Measurements from ENCODE around the gene RPN2.

RPN2 gene

GRCh38 chr20:37271421-37271768, 92.3 kb downstream of the RPN2 start:
- DNase-seq: no peak

DNA sequence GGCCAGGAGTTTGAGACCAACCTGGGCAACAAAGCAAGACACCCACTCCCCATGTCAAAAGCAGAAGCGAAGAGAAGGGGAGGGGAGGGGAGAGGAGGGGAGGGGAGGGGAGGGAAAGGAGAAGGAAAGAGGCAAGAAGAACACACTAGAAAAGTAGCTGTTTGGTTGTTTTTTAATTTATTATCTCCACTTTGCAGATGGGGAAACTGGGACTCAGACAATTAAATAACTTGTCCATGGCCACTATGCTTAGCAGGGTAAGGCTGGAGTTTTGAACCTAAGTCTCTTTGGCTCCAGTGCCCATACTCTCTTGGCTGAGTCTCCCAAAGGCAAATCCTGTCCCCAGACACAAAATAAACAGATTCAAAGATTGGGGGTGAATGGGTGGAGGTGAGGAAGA, 94.9 kb downstream of the RPN2 start:
- DNase-seq: no peak

- DNase-seq: no peak
These were observed 95.9 kb downstream of the RPN2 start for GRCh38 chr20:37274851-37275524.

DNA sequence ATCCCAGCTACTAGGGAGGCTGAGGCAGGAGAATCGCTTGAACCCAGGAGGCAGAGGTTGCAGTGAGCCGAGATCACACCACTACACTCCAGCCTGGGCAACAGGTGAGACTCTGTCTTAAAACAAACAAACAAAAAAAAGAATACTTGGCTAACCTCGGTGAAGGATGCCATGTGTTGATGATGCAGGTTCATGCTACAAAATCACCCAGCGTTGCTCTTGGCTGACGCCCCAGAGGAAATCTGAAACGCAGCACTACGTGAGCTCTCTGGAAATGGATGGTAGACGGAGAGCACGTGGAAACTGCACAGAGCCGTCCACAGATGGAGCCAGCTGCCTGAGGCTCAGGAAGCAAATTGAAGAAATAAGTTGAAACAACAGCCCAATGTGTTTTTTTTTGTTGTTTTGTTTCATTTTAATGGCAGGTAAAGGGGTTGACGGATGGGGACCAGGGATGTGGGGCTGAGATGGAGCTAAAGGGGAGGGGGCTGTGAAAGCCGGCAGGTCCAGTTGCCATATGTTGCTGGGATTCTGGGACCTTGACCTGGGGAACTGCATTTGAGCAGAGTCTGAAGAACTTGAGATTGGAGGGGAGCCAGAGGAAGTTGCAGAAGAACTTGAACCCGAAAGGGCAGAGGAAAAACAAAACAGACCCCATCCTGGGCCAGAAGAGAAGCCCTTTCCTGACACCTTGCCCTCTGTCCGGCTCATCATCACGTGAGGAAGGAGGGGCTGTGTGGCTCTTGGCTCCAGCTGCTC, 97.5 kb downstream of the RPN2 start:
- peak; percentile 72 for DNase-seq

- DNase-seq: no peak
These were observed 98.1 kb downstream of the RPN2 start for GRCh38 chr20:37277253-37277593.

- no peak for DNase-seq
These were observed 99.9 kb downstream of the RPN2 start for GRCh38 chr20:37278966-37279590.

- DNase-seq: no peak
These were observed 100.7 kb downstream of the RPN2 start for GRCh38 chr20:37279820-37280219.

GRCh38 chr20:37280403-37280802, 101.3 kb downstream of the RPN2 start:
- DNase-seq: no peak

GRCh38 chr20:37282556-37282955, 103.4 kb downstream of the RPN2 start:
- peak; percentile 79 for DNase-seq

GRCh38 chr20:37283530-37284195, 104.5 kb downstream of the RPN2 start:
- DNase-seq: no peak

DNA sequence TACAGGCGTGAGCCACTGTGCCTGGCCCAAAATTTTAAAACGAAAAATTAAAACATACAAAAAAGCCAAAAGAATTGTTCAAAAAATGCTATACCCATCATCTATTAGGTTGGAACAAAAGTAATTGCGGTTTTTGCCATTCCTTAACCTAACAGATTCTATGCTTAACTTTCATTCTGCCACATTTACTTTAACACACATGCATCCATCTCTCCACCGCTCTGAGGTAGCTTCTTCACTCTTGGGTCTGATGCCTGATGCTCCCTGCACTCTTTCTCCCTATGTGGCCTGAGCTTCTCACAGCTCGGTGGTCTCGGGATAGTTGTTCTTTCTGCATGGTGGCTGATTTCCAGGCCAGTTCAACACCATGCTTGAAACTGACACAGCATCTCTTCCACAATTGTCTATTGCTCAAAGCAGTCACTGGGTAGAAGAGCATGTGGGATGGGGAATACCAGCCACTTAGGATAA, 105.6 kb downstream of the RPN2 start:
- DNase-seq: no peak

GRCh38 chr20:37285664-37286374, 106.7 kb downstream of the RPN2 start:
- DNase-seq: no peak

DNA sequence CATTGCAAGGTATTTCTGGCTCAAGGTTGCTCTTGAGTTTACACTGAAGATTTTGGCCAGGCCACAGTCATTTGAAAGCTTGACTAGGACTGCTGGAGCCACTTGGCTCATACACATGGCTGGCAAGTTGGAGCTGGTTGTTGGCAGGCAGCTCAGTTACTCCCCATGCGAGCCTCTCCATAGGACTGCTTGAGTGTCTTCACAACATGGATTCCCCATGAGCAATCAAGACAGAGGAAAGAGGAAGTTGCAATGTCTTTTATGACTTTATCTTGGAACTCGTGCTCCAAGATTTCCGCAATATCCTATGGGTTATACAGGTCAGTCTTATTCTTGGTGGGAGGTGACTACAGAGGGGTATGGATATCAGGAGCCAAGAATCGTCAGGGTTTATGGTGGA, 109.0 kb downstream of the RPN2 start:
- DNase-seq: no peak

- no peak for DNase-seq
These were observed 111.2 kb downstream of the RPN2 start for GRCh38 chr20:37290158-37290810.
